DOHH2 (cell line): ENCODE measurements around the gene RNASEH2A.

ENCODE experiments used
- EZH2phosphoT487 ChIP-seq: fragments of 200-600 bp; sonication (generic); IDR thresholded peaks from 2 replicates; pipeline ENCODE4 v1.6.1; 2017; ENCODE audit warnings: borderline replicate concordance, mild to moderate bottlenecking, antibody characterized with exemption, low read length, moderate library complexity, mixed read lengths
- TF ChIP-seq, protein P1 (sequence below): fragments of 200-600 bp; sonication (generic); IDR thresholded peaks from one replicate; pipeline ENCODE4 v1.5.1; 2014; ENCODE audit warnings: antibody characterized with exemption, mild to moderate bottlenecking, low read depth, low read length; ENCODE audit not compliant: poor library complexity, severe bottlenecking

DNA sequence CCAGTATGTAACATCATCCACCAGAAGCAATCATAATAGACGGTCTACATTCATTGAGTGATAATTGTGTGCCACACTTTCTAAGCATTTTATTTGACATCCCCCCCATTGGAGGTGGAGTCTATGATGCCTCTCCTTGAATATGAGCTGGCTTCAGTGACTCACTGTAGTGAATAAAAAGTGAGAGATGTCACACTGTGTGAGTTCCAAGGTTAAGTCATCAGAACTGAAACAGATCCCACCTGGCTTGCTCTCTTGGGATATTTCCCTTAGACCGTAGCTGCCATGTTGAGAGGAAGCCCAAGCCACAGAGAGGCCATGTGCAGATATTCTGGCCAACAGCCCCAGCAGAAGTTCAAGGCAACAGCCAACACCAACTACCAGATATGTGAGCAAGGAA, 15.4 kb downstream of the RNASEH2A start:
- TF ChIP-seq, protein P1, sequence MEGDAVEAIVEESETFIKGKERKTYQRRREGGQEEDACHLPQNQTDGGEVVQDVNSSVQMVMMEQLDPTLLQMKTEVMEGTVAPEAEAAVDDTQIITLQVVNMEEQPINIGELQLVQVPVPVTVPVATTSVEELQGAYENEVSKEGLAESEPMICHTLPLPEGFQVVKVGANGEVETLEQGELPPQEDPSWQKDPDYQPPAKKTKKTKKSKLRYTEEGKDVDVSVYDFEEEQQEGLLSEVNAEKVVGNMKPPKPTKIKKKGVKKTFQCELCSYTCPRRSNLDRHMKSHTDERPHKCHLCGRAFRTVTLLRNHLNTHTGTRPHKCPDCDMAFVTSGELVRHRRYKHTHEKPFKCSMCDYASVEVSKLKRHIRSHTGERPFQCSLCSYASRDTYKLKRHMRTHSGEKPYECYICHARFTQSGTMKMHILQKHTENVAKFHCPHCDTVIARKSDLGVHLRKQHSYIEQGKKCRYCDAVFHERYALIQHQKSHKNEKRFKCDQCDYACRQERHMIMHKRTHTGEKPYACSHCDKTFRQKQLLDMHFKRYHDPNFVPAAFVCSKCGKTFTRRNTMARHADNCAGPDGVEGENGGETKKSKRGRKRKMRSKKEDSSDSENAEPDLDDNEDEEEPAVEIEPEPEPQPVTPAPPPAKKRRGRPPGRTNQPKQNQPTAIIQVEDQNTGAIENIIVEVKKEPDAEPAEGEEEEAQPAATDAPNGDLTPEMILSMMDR: no peak
- no peak for TF ChIP-seq EZH2phosphoT487
